Breast epithelium (tissue), 4 donors: Measurements from ENCODE around the gene TPRA1. TPM values are rescaled to one million over a fixed set of nuclear protein-coding genes. Genes with fewer than 3 reads are reported as not detected.

Source experiments
- DNase-seq, 2 donors: peaks; one replicate each; pipeline ENCODE4 v3.0.0-alpha.2; 2019; ENCODE audit warnings: low spot score in 2 of 2
- H3K27ac ChIP-seq, 2 donors: fragments of 200-600 bp; sonication (generic) in 1 of 2; one replicate each; pipeline ENCODE4 v1.5.1; 2016 to 2019; ENCODE audit warnings: mild to moderate bottlenecking in 1 of 2
- H3K27me3 ChIP-seq, 2 donors: fragments of 200-600 bp; sonication (generic) in 1 of 2; one replicate each; pipeline versions ENCODE4 v1.5.1 to v1.6.0; 2017 to 2019; ENCODE audit warnings: control low read depth in 1 of 2, mild to moderate bottlenecking in 1 of 2
- H3K36me3 ChIP-seq: fragments of 200-600 bp; one replicate; pipeline ENCODE4 v1.5.1; 2019
- H3K4me1 ChIP-seq, 2 donors: fragments of 200-600 bp; sonication (generic); one replicate each; pipeline ENCODE4 v1.5.1; 2016 to 2019; ENCODE audit warnings: control low read depth in 1 of 2
- H3K4me3 ChIP-seq, 3 donors: fragments of 200-600 bp; sonication (generic); 1 replicate in 2 of 3; 2 replicates in 1 of 3; pipeline ENCODE4 v1.5.1; 2016 to 2019; ENCODE audit warnings: mild to moderate bottlenecking in 3 of 3, moderate library complexity in 2 of 3
- H3K9me3 ChIP-seq, 2 donors: fragments of 200-600 bp; sonication (generic) in 1 of 2; one replicate each; pipeline ENCODE4 v1.5.1; 2016 to 2019; ENCODE audit warnings: control low read depth in 1 of 2
- CTCF ChIP-seq, 3 donors: fragments of 450-650 bp; IDR thresholded peaks; one replicate each; pipeline ENCODE4 v1.5.1; 2016 to 2017; ENCODE audit warnings: antibody characterized with exemption in 3 of 3, mild to moderate bottlenecking in 3 of 3, moderate library complexity in 3 of 3
- POLR2A ChIP-seq: fragments of 450-650 bp; IDR thresholded peaks from one replicate; pipeline ENCODE4 v1.6.1; 2016; ENCODE audit warnings: antibody characterized with exemption, mild to moderate bottlenecking, moderate library complexity
- POLR2AphosphoS5 ChIP-seq, 3 donors: sonication (generic); formaldehyde crosslinking; IDR thresholded peaks; one replicate each; pipeline ENCODE4 v1.6.1; 2017; ENCODE audit warnings: antibody characterized with exemption in 3 of 3
- intact Hi-C: fragments of 100-400 bp; cut with DNase I; formaldehyde crosslinking; loops from one replicate; pipeline ENCODE4 v1.15.1; 2023; ENCODE audit warnings: low total_unique reads
- total RNA-seq, 3 donors: library from RNA; depleted of rRNA; stranded (reverse); fragments of >200 nt; gene quantifications; one replicate each; pipeline ENCODE4 v1.1.0, GENCODE V29; 2016

The TPRA1 gene
- total RNA-seq, 3 donors from 2014 or later, result 32.1 to 49.0 (median 39.8) TPM

- TF ChIP-seq POLR2A, result no peak
- TF ChIP-seq POLR2AphosphoS5 (IDR thresholded peaks at IDR 0.05), result no peak
- TF ChIP-seq CTCF (IDR thresholded peaks at IDR 0.05), result no peak
- no peaks in the 10 kb centered on the region for H3K4me1 ChIP-seq
- no peaks in the 10 kb centered on the region for H3K27me3 ChIP-seq
- intact Hi-C loops, result no loop called here
- no peaks in the 10 kb centered on the region for H3K9me3 ChIP-seq
- H3K27ac ChIP-seq, result no peak overlapping the region
- H3K4me3 ChIP-seq, result no peak overlapping the region
- H3K36me3 ChIP-seq, result no peaks in the 10 kb centered on the region
- no peak for DNase-seq
These were observed 20.0 kb downstream of the TPRA1 start for GRCh38 chr3:127570520-127570919.

GRCh38 chr3:127569160-127569559 is 21.4 kb downstream of the TPRA1 start:
- Histone ChIP-seq H3K27me3 (no peaks in the 10 kb centered on the region), H3K4me1 (no peaks in the 10 kb centered on the region), H3K27ac (no peak overlapping the region), H3K36me3 (no peaks in the 10 kb centered on the region), H3K4me3 (no peak overlapping the region), H3K9me3 (no peaks in the 10 kb centered on the region)
- intact Hi-C loops, result no loop called here
- TF ChIP-seq CTCF (IDR thresholded peaks at IDR 0.05) (no peak), POLR2A (no peak), POLR2AphosphoS5 (IDR thresholded peaks at IDR 0.05) (no peak)
- no peak for DNase-seq

- intact Hi-C loops, result no loop called here
- H3K36me3 ChIP-seq, result no peaks in the 10 kb centered on the region
- no peaks in the 10 kb centered on the region for H3K4me1 ChIP-seq
- no peak for DNase-seq
- H3K27ac ChIP-seq, result no peak overlapping the region
- no peaks in the 10 kb centered on the region for H3K27me3 ChIP-seq
- TF ChIP-seq POLR2AphosphoS5 (IDR thresholded peaks at IDR 0.05) (no peak), CTCF (IDR thresholded peaks at IDR 0.05) (no peak), POLR2A (no peak)
- no peaks in the 10 kb centered on the region for H3K9me3 ChIP-seq
- no peak overlapping the region for H3K4me3 ChIP-seq
These were observed 21.9 kb downstream of the TPRA1 start for GRCh38 chr3:127568586-127568985.

GRCh38 chr3:127566833-127567232 is 23.7 kb downstream of the TPRA1 start:
- intact Hi-C loops, result no loop called here

GRCh38 chr3:127565711-127566110 is 24.8 kb downstream of the TPRA1 start:
- no peaks in the 10 kb centered on the region for H3K27me3 ChIP-seq
- DNase-seq, result no peak
- intact Hi-C loops, result no loop called here
- no peaks in the 10 kb centered on the region for H3K36me3 ChIP-seq
- H3K4me1 ChIP-seq, result no peaks in the 10 kb centered on the region
- H3K4me3 ChIP-seq, result no peak overlapping the region
- no peaks in the 10 kb centered on the region for H3K9me3 ChIP-seq
- TF ChIP-seq POLR2AphosphoS5 (IDR thresholded peaks at IDR 0.05), result no peak
- no peak for TF ChIP-seq CTCF (IDR thresholded peaks at IDR 0.05)
- no peak for TF ChIP-seq POLR2A
- no peak overlapping the region for H3K27ac ChIP-seq

More at GRCh38 chr3:127566833-127567232, 23.7 kb downstream of the TPRA1 start:
- H3K4me3 ChIP-seq, result no peak overlapping the region
- TF ChIP-seq POLR2AphosphoS5 (IDR thresholded peaks at IDR 0.05), result no peak
- no peak for TF ChIP-seq POLR2A
- no peak for TF ChIP-seq CTCF (IDR thresholded peaks at IDR 0.05)
- no peak for DNase-seq
- no peaks in the 10 kb centered on the region for H3K36me3 ChIP-seq
- H3K9me3 ChIP-seq, result no peaks in the 10 kb centered on the region
- H3K27ac ChIP-seq, result no peak overlapping the region
- no peaks in the 10 kb centered on the region for H3K4me1 ChIP-seq
- no peaks in the 10 kb centered on the region for H3K27me3 ChIP-seq
